Lower lobe of right lung (tissue), 2 donors: Measurements from ENCODE around the gene RAD51B. TPM values are rescaled to one million over a fixed set of nuclear protein-coding genes. Genes with fewer than 3 reads are reported as not detected.

Source experiments
- ATAC-seq, 2 donors: fragments of 200-7000 bp; cut with Tn5 transposase; one replicate each; pipeline ENCODE4 v1.9.1; 2020 to 2022; ENCODE audit warnings: mild to moderate bottlenecking in 2 of 2, moderate library complexity in 2 of 2
- DNase-seq: peaks from one replicate; pipeline ENCODE4 v3.0.0-alpha.2; 2020
- H3K27ac ChIP-seq: fragments of 200-600 bp; one replicate; pipeline ENCODE4 v1.8.0; 2022
- H3K27me3 ChIP-seq: fragments of 200-600 bp; one replicate; pipeline ENCODE4 v1.8.0; 2022; ENCODE audit warnings: low read depth
- H3K36me3 ChIP-seq: fragments of 200-600 bp; one replicate; pipeline ENCODE4 v1.8.0; 2022; ENCODE audit warnings: mild to moderate bottlenecking
- H3K4me1 ChIP-seq: fragments of 200-600 bp; one replicate; pipeline ENCODE4 v1.8.0; 2022
- H3K4me3 ChIP-seq: fragments of 200-600 bp; one replicate; pipeline ENCODE4 v1.8.0; 2022; ENCODE audit warnings: mild to moderate bottlenecking
- H3K9me3 ChIP-seq: fragments of 200-600 bp; one replicate; pipeline ENCODE4 v1.8.0; 2022
- intact Hi-C: fragments of 100-400 bp; cut with DNase I; formaldehyde crosslinking; loops from one replicate; pipeline ENCODE4 v1.11.0; 2022
- total RNA-seq: library from RNA; stranded (reverse); fragmentation: NEBNext Ultra II Directional; extraction: Animal tissue kit (Norgen Biotek cat#: 25700); gene quantifications from one replicate; pipeline ENCODE4 v1.2.1, GENCODE V29; 2021
- TF ChIP-seq, protein P1 (sequence below): fragments of 200-600 bp; IDR thresholded peaks from one replicate; pipeline ENCODE4 v1.8.0; 2022; ENCODE audit warnings: antibody characterized with exemption, mild to moderate bottlenecking
- donor health status: DM: no; HTN: yes; CAD: no; lungs with severe emphysema.

Gene RAD51B
- total RNA-seq, 1 donor from 2014 or later, result 22.2 TPM

DNA sequence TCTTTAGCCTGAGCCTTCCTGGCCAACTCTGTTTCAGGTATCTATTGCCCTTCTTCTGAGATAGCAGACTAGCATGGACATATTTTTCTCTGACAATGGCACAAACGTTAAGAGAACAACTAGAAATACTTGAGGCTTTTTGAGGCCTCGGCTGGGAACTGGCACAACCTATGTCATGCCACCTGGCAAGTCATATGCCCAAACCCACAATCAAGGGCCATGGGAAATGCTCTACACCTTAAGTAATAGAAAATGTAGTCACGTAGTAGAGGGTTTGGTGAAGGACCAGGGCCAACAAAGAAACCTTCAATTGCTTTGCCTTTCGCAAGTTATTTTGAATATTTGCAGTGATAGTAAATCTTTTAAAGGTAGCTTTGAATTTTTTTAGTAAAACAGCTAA, 647.8 kb downstream of the RAD51B start:
- H3K27me3 ChIP-seq, result no peaks in the 10 kb centered on the region
- peak; percentile 59 to 61 for ATAC-seq

DNA sequence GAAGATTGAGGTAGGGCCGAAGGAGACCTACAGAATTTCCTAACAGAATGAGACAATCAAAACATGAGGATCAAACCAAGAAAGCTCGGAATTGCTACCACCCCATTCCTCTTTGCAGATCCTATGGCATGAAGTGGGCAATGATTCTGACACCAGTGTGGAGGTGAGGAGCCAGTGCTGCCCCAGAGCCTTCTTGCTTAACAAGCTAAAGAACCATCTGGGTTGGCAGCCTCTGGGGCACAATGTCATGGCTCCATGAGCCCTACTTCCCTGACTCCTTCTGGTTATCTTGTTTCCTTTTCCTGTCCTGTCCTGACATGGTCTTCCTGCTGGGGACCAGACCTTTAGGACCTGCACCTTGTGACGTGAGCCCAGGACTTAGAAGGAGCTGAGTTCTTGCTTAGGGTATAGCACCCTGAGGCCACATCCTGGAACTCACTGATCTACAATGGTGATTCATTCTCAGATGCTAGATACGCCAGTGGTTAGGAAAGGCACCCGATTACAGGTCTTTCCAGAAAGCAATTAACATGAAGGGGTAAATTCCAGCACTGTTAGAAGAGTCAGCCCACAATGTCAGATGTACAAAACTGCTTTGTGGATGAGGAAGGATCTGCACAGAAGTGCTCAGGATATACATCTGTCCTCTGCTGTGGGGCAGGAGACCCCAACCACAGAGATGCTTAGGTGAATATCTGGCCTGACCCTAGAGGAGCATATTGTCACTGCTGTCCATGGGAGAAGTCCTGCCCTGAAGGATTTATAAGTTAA, 649.0 kb downstream of the RAD51B start:
- Histone ChIP-seq H3K36me3 (no peaks in the 10 kb centered on the region), H3K9me3 (no peaks in the 10 kb centered on the region), H3K27ac (peak overlapping the region; percentile 39), H3K4me1 (peaks cover 63% of the 10 kb centered on the region), H3K27me3 (no peaks in the 10 kb centered on the region), H3K4me3 (no peak overlapping the region)
- TF ChIP-seq, protein P1, sequence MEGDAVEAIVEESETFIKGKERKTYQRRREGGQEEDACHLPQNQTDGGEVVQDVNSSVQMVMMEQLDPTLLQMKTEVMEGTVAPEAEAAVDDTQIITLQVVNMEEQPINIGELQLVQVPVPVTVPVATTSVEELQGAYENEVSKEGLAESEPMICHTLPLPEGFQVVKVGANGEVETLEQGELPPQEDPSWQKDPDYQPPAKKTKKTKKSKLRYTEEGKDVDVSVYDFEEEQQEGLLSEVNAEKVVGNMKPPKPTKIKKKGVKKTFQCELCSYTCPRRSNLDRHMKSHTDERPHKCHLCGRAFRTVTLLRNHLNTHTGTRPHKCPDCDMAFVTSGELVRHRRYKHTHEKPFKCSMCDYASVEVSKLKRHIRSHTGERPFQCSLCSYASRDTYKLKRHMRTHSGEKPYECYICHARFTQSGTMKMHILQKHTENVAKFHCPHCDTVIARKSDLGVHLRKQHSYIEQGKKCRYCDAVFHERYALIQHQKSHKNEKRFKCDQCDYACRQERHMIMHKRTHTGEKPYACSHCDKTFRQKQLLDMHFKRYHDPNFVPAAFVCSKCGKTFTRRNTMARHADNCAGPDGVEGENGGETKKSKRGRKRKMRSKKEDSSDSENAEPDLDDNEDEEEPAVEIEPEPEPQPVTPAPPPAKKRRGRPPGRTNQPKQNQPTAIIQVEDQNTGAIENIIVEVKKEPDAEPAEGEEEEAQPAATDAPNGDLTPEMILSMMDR, result no peak
- DNase-seq (no peak), ATAC-seq (peak; percentile 42 to 55)
- intact Hi-C loops, result no loop called here

More for the DNA sequence above, 647.8 kb downstream of the RAD51B start:
- H3K27ac ChIP-seq, result peak overlapping the region; percentile 37
- DNase-seq, result no peak
- H3K9me3 ChIP-seq, result no peaks in the 10 kb centered on the region
- no peak overlapping the region for H3K4me3 ChIP-seq
- TF ChIP-seq, protein P1, result no peak
- intact Hi-C loops, result no loop called here
- H3K4me1 ChIP-seq, result peaks cover 61% of the 10 kb centered on the region
- no peaks in the 10 kb centered on the region for H3K36me3 ChIP-seq

DNA sequence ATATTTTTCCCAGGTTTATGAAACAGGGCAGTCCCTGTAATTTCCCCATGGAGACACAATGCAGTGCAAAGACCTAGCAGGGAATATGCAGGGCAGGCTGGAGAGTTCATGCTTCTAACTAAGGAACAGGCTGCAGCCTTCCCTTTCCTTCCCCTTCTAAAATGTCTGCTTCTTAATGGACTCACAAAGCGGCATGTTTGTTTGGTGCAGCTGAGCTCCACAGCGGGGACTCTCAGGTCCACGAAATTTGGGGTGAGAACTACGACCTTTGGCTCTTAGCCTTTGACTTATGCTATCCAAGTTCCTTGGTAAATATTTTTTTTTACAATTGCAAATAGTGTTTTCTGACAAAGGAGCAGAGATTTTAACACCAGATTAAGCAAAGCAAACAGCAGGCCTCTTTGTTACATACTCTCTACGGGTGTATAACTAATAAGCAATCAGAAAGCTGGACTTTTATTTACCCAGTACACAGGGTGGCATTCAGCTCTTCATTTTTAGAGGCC, 649.7 kb downstream of the RAD51B start:
- peaks cover 63% of the 10 kb centered on the region for H3K4me1 ChIP-seq
- ATAC-seq, result no peak

DNA sequence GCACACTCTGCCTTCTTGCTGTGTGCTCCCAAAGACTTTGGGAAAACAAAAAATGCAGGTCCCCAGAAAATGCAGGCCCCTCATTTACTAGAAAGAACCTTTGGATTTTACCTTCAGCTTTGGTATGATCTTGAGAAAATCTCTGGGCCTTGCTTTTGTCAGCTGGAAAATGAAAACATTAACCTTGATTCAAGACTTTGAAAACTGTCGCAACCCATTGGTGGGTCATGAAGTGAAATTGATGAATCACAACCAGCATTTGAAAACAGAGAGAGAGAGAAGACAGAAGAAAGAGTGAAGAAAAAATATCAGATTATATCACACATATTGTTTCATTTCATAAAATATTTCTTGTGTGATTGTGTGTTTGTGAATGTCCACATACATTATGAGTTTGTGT, 650.8 kb downstream of the RAD51B start:
- intact Hi-C loops, result no loop called here
- DNase-seq, result no peak
- ATAC-seq, result no peak
- no peaks in the 10 kb centered on the region for H3K36me3 ChIP-seq
- no peak overlapping the region for H3K4me3 ChIP-seq
- no peak overlapping the region for H3K27ac ChIP-seq
- peaks cover 54% of the 10 kb centered on the region for H3K4me1 ChIP-seq
- H3K9me3 ChIP-seq, result no peaks in the 10 kb centered on the region
- H3K27me3 ChIP-seq, result no peaks in the 10 kb centered on the region
- TF ChIP-seq, protein P1, result no peak

More for the DNA sequence above, 649.7 kb downstream of the RAD51B start:
- Histone ChIP-seq H3K27ac (no peak overlapping the region), H3K9me3 (no peaks in the 10 kb centered on the region), H3K27me3 (no peaks in the 10 kb centered on the region), H3K36me3 (no peaks in the 10 kb centered on the region), H3K4me3 (no peak overlapping the region)
- TF ChIP-seq, protein P1, result no peak
- DNase-seq, result no peak
- intact Hi-C loops, result no loop called here

DNA sequence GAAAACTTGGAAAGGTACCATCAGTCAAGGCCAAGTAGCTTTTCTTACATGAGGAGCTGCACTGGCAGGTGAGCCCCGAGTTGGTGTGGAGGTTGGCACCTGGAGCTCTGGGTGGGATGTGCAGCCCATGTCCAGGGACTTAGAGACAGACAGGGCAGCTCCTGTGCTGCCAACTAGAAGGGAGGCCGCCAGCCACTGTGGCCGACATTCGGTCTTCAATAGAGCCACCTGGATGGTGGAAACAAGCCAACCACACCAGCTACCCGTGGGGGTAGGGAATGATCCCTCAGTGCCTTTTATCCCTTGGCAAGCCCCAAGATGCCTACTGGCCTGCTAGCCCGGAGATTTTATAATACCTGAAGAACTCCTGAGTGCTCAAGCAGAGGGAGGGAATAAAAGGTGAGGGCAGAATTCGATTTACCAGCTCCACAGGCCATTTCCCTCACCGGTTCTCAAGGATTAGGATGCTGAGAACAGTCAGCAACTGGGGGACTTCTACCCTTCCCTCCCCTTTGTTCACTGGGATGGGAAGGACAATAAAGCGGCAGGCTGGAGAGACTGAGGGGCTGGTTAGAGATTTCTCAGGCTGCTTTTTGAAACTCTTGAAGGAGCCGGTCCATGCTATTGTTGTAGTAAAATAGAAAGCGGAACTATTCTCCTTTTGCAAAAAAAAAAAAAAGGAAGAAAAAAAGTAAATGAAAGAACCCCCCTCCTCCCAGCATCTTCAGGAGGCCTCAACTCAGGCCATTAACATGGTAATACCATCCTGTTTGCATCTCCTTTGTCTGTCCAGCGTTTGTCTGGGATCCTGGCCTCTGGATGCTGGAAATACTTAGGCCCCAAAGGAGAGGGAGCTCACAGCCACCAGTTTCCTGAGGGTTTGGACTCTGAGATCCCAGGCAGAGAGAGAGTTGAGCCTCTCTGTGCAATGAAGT, 651.7 kb downstream of the RAD51B start:
- Histone ChIP-seq H3K27ac (no peak overlapping the region), H3K4me1 (peaks cover 56% of the 10 kb centered on the region), H3K4me3 (no peak overlapping the region), H3K36me3 (no peaks in the 10 kb centered on the region), H3K9me3 (no peaks in the 10 kb centered on the region), H3K27me3 (no peaks in the 10 kb centered on the region)
- no peak for ATAC-seq
- no peak for DNase-seq
- TF ChIP-seq, protein P1, result no peak
- intact Hi-C loops, result no loop called here
